ENCODE results near the gene TXLNB. TPM values are rescaled to one million over a fixed set of nuclear protein-coding genes. Genes with fewer than 3 reads are reported as not detected.
"Not testable (repeated sequence)": the region's sequence is repeated elsewhere in the genome, so short reads cannot be mapped to it uniquely, and the experiment has no call there.

The TXLNB gene
- total RNA-seq, 1 experiment from 2014 or later, result 0.15 TPM

GRCh38 chr6:139235661-139236060 lies 56.1 kb downstream of the TXLNB start:
- POLR2A ChIA-PET, result no interaction called here
- peaks cover 5% of the 10 kb centered on the region for H3K4me1 Mint-ChIP-seq
- ATAC-seq (no peak), DNase-seq (ENCODE audit: low spot score) (no peak)
- CTCF ChIA-PET, result no interaction called here
- no peak overlapping the region for H3K4me3 Mint-ChIP-seq
- 0 out of 2 replicates have a peak, but pooled peaks have one; percentile 10 for TF ChIP-seq ZNF317 (CRISPR knock-in tag; IDR thresholded peaks at IDR 0.05; ENCODE audit: borderline replicate concordance, low read depth)
- TF ChIP-seq NFATC4 (CRISPR knock-in tag; IDR thresholded peaks at IDR 0.05), result no peak
- no peak overlapping the region for H3K27ac Mint-ChIP-seq
- H3K36me3 Mint-ChIP-seq, result peaks cover 22% of the 10 kb centered on the region
- peaks cover 6% of the 10 kb centered on the region for H3K27me3 Mint-ChIP-seq (ENCODE audit: low read depth)
- H3K9me3 Mint-ChIP-seq, result peaks cover 32% of the 10 kb centered on the region

GRCh38 chr6:139234193-139234592 lies 57.6 kb downstream of the TXLNB start:
- POLR2A ChIA-PET, result not testable (repeated sequence)
- Mint-ChIP-seq H3K4me1 (peaks cover 11% of the 10 kb centered on the region), H3K36me3 (peaks cover 22% of the 10 kb centered on the region)

GRCh38 chr6:139231206-139231605 lies 60.6 kb downstream of the TXLNB start:
- peaks cover 6% of the 10 kb centered on the region for H3K27me3 Mint-ChIP-seq (ENCODE audit: low read depth)
- ChIA-PET POLR2A (interaction anchor here (0.6 kb wide), 1 partner anchor 143 kb away, joined by 3 read pairs; the partner anchor contains the start of gene CITED2), CTCF (interaction anchor here (0.6 to 2.2 kb wide), 10 partner anchors 8 to 138 kb away, joined by 3 to 21 read pairs (median 4); no protein-coding TSS in a partner anchor)
- no peak overlapping the region for H3K27ac Mint-ChIP-seq
- H3K36me3 Mint-ChIP-seq, result peaks cover 22% of the 10 kb centered on the region
- H3K4me1 Mint-ChIP-seq, result peaks cover 6% of the 10 kb centered on the region; the same call in 1 of the 2 replicates
- no peak for TF ChIP-seq AFF4 (CRISPR knock-in tag; IDR thresholded peaks at IDR 0.05; ENCODE audit: borderline replicate concordance)
- peaks cover 32% of the 10 kb centered on the region for H3K9me3 Mint-ChIP-seq
- no peak overlapping the region for H3K4me3 Mint-ChIP-seq
- ATAC-seq (no peak), DNase-seq (ENCODE audit: low spot score) (no peak)

More at GRCh38 chr6:139234193-139234592, 57.6 kb downstream of the TXLNB start:
- ATAC-seq; H3K4me3 Mint-ChIP-seq; DNase-seq (ENCODE audit: low spot score); H3K27me3 Mint-ChIP-seq (ENCODE audit: low read depth); H3K27ac Mint-ChIP-seq: not testable (repeated sequence)
- peaks cover 32% of the 10 kb centered on the region for H3K9me3 Mint-ChIP-seq
- CTCF ChIA-PET, result interaction anchor here (0.7 kb wide), 1 partner anchor 17 kb away, joined by 3 read pairs; no protein-coding TSS in a partner anchor

GRCh38 chr6:139230391-139230840 lies 61.4 kb downstream of the TXLNB start:
- Mint-ChIP-seq H3K36me3 (peaks cover 20% of the 10 kb centered on the region), H3K27ac (no peak overlapping the region; the same call in 1 of the 2 replicates), H3K4me1 (peaks cover 6% of the 10 kb centered on the region; the same call in 1 of the 2 replicates), H3K27me3 (ENCODE audit: low read depth) (peaks cover 6% of the 10 kb centered on the region), H3K4me3 (no peak overlapping the region), H3K9me3 (peaks cover 31% of the 10 kb centered on the region)
- TF ChIP-seq ZNF671 (CRISPR knock-in tag; IDR thresholded peaks at IDR 0.05) (no peak), USF1 (CRISPR knock-in tag; IDR thresholded peaks at IDR 0.05) (no peak), TCF7 (CRISPR knock-in tag; IDR thresholded peaks at IDR 0.05; ENCODE audit: low read depth) (no peak), ZNF219 (CRISPR knock-in tag; IDR thresholded peaks at IDR 0.05; ENCODE audit: borderline replicate concordance) (no peak), ZBTB43 (CRISPR knock-in tag; IDR thresholded peaks at IDR 0.05) (no peak), HMGXB4 (CRISPR knock-in tag; IDR thresholded peaks at IDR 0.05) (no peak)
- DNase-seq (ENCODE audit: low spot score), result no peak
- ATAC-seq, result peak; percentile 82
- POLR2A ChIA-PET, result interaction anchor here (0.6 kb wide), 1 partner anchor 144 kb away, joined by 3 read pairs; the partner anchor contains the start of gene CITED2
- CTCF ChIA-PET, result interaction anchor here (0.6 to 2.2 kb wide), 12 partner anchors 9 to 139 kb away, joined by 3 to 21 read pairs (median 4); no protein-coding TSS in a partner anchor

- ATAC-seq; H3K27ac Mint-ChIP-seq; H3K4me3 Mint-ChIP-seq; H3K36me3 Mint-ChIP-seq; DNase-seq (ENCODE audit: low spot score); H3K27me3 Mint-ChIP-seq (ENCODE audit: low read depth); POLR2A ChIA-PET; H3K4me1 Mint-ChIP-seq: not testable (repeated sequence)
- CTCF ChIA-PET, result interaction anchor here (0.7 to 1.5 kb wide), 2 partner anchors 9 to 239 kb away, joined by 3 to 5 read pairs; no protein-coding TSS in a partner anchor
- peaks cover 11% of the 10 kb centered on the region for H3K9me3 Mint-ChIP-seq
Observed at GRCh38 chr6:139228387-139228786, 63.4 kb downstream of the TXLNB start.

All from WTC11 (cell line).